Activated CD4-positive, alpha-beta memory T cell treated with anti-CD3 and anti-CD28 coated beads, Interleukin-2, amount 10 ng/mL, durations not matched to agents 7 days and 5 days (primary cell): ENCODE results near the gene PPFIA2. TPM values are rescaled to one million over a fixed set of nuclear protein-coding genes. Genes with fewer than 3 reads are reported as not detected.

Source experiments
- CTCF ChIA-PET: fragments of 350-600 bp; sonication (Branson Sonifier 250); formaldehyde crosslinking; loops from one replicate; lab custom pipeline; 2021; ENCODE audit warnings: antibody characterized with exemption, inconsistent platforms; lab: Charles Lee
- POLR2A ChIA-PET: fragments of 350-600 bp; sonication (Branson Sonifier 250); formaldehyde crosslinking; loops from one replicate; lab custom pipeline; 2021; ENCODE audit warnings: antibody characterized with exemption; lab: Charles Lee
- DNase-seq: peaks from one replicate; pipeline ENCODE4 v3.0.0-alpha.2; 2020
- H3K27ac Mint-ChIP-seq: one replicate; pipeline ENCODE4 v1.8.0; 2021; ENCODE audit warnings: mild to moderate bottlenecking, mixed read lengths
- H3K27me3 Mint-ChIP-seq: one replicate; pipeline ENCODE4 v1.8.0; 2021; ENCODE audit warnings: mixed read lengths
- H3K36me3 Mint-ChIP-seq: one replicate; pipeline ENCODE4 v1.8.0; 2021; ENCODE audit warnings: low read depth, mixed read lengths
- H3K4me1 Mint-ChIP-seq: one replicate; pipeline ENCODE4 v1.8.0; 2021; ENCODE audit warnings: mixed read lengths
- H3K4me3 Mint-ChIP-seq: one replicate; pipeline ENCODE4 v1.8.0; 2021; ENCODE audit warnings: mild to moderate bottlenecking, mixed read lengths
- H3K9me3 Mint-ChIP-seq: one replicate; pipeline ENCODE4 v1.8.0; 2021; ENCODE audit warnings: mixed read lengths
- total RNA-seq, 2 experiments: library from RNA; stranded (reverse); gene quantifications; one replicate each; pipeline ENCODE4 v1.2.3, GENCODE V29; 2021

Gene PPFIA2
- total RNA-seq, 2 experiments from 2014 or later, result not detected

GRCh38 chr12:81208187-81208911 lies 550.8 kb downstream of the PPFIA2 start:
- Mint-ChIP-seq H3K9me3 (no peaks in the 10 kb centered on the region), H3K4me1 (no peaks in the 10 kb centered on the region), H3K36me3 (no peaks in the 10 kb centered on the region), H3K27me3 (no peaks in the 10 kb centered on the region), H3K4me3 (no peak overlapping the region), H3K27ac (no peak overlapping the region)
- ChIA-PET POLR2A (no interaction called here), CTCF (no interaction called here)
- DNase-seq, result no peak
